ENCODE data around the gene FRMD3.
A peak's percentile ranks its signal among the peaks of the same experiment; 100 is the strongest.

The FRMD3 gene

DNA sequence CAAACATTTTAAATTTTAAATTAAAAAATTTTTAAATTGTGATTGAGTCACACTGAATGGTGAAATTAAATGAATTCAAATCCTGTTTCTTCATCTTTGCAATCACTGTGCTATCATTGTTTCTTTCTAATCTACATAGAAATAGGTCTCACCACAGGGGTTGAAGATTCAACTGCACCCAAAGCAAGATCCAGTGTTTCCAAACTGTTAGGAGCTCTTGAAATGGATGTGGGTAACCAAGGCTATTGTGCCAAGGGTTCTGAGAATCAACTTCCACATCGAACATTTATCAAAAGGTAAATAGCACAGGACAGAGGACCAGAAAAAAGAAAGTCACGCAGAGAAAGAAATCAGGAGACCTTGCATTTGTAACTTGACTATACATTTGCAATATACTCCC, 302.7 kb downstream of the FRMD3 start:
- no peak for DNase-seq (ENCODE audit: low read depth in 3 of 3)

DNA sequence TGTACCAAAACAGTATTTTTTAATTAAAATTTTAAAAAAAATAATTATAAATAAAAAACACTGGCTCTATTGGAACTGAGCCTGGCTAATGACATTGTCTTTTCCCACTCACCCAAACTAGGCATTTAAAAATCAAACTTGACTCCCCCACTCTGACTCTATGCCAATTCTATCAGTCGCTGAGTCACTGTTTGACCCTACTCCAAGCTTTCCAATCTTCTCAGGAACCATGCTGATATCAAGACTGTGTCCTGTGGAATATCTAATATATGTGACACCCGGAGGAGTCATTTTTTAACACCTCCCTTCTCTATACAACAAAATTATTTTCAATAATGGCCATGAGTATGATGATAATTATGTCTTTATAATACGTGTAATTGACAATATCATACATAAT, 303.7 kb downstream of the FRMD3 start:
- DNase-seq (ENCODE audit: low read depth in 3 of 3), result no peak

DNA sequence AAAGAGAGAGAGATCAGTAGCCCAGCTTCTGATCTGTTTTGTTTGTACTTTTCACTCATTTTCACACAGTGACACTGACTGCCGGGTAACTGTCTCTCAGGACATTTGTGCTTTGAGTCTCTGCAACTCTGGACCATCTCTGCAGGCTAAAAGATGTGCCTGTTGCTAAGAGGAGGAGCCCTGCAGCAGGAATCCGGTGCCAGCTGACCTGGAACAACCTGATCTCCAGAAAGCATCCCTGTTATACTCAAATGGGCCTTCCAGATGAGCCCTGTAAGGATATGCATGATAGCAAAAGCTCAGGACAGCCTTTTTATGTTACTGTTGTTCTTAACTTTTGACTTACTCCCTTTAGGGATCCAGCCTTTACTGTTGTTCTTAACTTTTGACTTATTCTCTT, 304.6 kb downstream of the FRMD3 start:
- no peak for DNase-seq (ENCODE audit: low read depth in 3 of 3)

DNA sequence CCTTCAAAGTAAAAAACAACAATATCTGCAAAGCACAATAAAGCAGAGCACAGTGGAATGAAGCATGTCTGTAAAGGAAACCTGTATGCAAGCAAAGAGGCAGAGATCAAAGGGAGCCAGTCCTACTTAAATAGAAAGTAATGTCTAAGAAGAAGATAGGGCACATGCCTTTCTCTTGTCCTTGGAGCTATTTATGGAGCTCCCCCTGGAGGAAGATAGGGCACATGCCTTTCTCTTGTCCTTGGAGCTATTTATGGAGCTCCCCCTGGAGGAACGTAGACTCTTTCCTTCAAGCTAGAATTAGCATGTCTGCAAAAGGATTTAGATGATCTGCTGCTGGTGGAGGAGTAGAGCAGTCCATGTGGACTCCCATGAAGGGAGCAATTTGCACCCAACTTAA, 307.2 kb downstream of the FRMD3 start:
- no peak for DNase-seq (ENCODE audit: low read depth in 3 of 3)

DNA sequence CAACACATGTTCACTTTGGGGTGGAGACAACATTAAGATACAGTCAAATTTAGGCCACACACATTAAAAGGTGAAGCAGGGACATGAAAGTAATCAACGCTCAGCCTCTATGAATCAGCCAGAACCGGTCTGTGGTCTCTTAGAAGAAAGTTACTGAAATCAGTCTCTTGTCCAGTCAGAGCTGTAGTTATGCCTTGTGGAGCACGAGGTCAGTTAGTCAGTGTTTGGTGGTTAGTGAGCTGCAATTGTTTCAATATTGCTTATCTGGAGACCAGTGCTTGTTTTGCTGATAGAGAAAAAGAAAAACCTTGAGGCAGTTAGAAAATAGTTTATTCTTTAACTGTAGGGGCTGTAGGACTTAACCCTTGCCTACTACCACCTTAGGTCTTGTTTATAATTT, 317.5 kb downstream of the FRMD3 start:
- DNase-seq (ENCODE audit: low read depth in 3 of 3), result no peak

DNA sequence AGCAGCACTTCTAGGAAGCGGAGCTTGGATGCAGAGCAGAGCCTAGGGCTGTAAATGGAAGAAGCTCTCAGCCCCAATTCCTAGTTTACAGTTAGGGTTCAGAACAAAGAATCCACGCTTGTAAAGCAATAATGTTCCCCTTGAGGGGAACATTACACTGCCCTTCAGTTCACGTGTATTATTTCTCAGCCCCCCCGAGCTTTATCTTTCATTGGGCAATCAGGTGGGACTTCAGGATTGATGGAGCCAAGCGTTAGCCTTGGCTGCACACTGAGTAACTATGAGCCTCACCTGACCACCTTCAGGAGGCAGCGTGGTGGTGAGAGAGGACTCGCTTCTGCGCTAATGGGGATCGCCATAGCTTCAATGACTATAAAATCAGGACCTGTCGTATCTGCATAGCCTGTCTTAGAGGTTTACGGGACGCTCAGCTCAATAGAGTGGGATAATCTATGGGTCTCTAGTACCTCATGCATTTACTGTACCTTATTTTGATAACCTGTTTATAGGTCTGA, 318.2 kb downstream of the FRMD3 start:
- no peak for DNase-seq (ENCODE audit: low read depth in 3 of 3)

DNA sequence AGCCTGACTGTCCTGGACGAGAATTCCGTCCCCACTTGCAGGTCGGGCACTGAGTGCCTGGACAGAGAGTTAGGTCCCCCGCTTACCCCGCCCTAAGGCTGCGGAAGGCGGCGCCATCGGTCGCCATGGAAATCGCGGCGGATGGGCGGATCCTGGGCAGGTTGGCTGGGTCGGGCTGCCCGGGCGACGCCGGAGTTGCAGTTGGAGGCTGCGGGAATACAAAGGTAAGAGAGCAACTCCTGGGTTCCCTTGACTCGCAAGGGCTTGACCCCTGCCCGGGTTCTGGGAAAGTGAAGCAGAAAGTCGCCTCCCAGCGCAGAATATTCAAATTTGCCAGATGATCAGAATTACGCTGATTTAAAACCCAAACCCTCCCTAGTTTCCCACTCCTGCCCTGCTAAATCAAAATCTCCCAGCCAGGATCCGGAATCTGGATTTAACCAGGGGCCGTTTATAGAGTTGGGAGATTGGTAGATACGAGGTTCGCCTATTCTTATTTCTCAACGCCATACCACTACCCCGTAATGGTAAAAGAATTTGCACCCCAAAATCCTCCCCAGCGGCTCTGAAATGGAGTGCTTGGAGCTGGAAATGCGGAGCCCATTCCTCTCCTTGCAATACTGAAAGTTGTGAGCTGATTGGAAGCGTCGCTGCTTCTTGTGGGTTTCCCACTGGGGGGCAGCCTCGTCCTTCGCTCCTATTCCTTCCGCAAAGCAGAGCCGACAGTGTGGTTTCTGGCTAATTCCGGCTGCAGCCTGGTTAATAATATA, 318.9 kb downstream of the FRMD3 start:
- DNase-seq (ENCODE audit: low read depth in 3 of 3), result peak in 1 of 3 experiments; percentile 9

DNA sequence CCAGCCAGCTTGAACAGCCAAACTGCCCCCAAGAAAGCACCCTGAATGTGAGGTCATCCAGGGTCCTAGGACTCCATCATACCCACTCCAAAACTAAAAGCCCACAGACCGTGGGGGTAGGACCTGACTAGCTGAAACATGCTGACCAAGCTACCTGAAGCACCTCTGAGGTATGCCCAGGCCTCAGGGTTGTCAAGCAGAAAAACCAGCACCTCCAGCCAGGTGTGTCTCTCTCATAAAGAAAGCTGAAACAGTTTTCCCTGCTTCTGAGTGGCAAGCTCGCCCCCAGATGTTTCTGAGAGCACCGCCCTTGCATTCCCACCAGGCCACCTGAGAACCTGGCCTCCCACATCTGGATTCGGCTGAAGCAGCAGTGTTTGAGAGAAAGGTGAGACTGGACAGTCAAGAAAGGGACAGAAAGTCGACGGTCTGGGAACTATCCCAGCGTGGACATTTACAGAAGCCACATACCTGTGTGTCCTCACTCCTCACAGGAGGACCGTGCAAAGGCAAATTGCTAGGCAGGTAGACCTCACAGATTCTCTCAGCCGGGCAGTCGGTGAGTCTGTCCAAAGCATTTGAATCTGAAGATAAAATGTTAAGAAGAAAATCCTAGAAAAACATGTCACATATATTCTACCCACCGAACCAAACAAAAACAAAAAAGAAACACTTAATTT, 319.6 kb downstream of the FRMD3 start:
- DNase-seq (ENCODE audit: low read depth in 3 of 3), result no peak

DNA sequence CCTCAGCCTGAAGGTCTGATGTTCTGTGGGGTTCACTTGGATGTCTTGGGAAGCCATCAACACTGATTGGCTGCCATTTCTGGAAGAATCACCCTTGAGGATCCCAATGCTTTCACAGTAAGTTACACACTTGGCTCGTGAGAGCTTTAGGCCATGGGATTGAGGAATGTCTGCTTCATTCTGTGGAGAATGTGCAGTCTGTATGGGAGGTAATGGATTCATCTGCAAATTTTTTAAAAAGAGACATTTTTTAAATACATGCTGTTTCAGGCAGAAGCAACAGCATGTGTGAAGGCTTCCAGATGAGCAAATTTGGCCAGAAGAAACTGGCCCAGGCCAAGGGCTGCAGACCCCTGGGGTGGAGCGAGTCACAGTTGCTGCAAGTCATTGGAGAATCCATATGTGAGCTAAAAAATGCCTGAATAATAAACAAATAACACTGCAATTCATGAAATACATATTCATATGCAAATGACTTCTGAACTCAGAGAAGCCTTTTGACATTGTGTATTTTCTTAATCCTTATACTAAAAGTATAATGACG, 328.9 kb downstream of the FRMD3 start:
- DNase-seq (ENCODE audit: low read depth in 3 of 3), result no peak

DNA sequence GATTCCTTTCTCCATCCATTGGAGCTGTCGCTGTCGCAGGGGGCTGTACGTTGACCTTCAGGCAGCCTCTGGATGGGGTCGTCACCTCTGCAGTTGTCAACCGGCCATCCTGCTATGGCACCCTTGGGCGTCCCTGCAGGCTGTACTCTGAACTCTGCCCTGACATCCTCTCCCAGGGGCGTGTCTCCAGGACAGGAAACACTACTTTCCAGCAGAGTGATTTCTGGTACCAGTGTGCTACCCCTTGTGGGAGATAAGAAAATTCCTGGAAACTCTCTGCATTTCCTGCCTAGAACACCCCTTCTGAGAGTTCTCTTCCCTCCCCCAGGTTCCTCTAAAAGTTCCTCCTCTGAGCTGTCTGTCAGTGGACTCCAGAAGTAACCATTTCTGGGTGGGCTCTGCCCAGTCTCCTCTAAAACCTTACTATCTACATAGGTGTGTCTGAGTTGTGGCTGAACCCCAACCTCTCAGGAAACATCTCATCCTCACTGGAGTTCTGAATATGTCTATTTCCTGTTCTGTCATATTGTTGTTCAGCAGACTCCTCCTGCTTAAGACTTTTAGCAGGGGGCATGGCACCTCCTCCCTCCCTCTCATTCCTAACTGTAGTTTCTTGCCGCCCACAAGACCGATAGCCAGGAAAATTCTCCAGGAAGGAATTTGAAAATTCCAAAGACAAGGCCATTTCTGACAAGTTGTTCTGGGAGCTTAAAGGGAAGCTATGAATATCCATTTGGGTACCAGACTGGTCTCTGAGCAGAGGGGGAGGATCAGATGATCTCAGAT, 329.9 kb downstream of the FRMD3 start:
- no peak for DNase-seq (ENCODE audit: low read depth in 3 of 3)

DNA sequence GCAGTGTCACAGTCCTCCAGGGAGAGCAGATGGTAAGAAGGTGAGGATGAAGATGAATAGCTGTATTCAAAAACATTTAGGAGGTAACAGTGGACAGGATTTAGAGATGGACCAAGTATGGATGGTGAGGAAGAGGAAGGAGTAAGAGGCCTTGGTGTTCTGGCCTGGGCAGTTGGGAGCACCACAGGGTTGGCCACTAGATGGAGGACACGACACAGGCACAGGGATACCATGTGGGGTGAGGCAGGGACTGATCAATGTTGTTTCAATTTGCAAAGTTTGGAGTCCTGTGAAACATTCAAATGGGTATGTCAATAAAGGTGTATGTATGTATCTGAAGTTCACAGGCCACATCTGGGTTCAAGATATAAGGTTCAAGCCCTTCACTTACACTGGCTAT, 334.2 kb downstream of the FRMD3 start:
- DNase-seq (ENCODE audit: low read depth in 3 of 3), result no peak

DNA sequence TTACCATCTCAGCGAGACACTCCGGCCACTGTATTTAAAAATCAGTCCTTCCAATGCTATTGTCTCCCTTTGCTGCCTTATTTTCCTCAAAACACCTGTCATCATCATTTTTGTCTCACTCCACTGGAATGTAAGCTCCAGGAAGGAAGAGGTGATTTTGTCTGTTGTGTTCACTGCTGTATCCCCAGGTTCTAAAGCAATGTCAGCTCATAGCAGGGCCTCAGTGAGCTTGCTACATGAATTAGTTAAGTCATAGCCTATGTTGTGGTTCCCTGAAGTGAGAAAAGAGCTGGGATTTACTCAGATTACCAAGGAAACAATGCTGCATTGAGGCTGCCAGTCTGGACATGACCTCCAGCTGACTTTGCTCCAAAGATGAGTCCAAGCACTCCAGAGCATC, 337.7 kb downstream of the FRMD3 start:
- DNase-seq (ENCODE audit: low read depth in 3 of 3), result no peak

DNA sequence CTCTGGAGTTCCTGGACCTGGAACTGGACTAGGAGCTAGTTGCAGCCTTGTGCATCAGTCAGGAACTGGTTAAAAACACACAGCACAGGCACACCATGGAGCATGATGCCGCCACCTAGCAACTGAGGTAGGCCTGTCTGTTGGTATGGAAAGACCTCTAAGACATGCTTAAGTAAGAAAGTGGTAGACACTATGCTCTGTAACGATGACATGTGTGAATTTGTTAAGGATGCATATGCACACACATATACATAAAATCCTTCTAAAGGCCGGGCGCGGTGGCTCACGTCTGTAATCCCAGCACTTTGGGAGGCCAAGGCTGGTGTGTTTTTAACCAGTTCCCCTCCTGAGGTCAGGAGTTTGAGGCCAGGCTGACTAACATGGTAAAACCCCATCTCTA, 338.4 kb downstream of the FRMD3 start:
- no peak for DNase-seq (ENCODE audit: low read depth in 3 of 3)

DNA sequence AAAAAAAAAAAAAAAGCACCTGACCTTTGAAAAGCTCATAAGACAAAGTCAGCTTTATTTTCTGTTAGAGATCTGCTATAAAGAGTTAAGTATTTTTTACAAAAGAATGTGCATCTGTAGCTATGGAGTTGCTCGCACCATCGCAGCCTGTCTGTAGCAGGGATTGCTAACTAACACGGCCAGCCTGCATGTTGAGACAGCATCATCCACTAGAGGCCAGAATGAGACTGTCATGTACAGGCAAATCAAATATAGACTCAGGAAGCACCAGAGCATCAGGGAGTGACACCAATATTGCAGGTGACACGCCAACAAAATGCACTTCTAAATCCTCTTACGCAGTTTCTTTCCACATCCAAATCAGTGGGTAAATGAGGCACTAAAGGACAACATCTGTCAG, 339.0 kb downstream of the FRMD3 start:
- DNase-seq (ENCODE audit: low read depth in 3 of 3), result no peak

DNA sequence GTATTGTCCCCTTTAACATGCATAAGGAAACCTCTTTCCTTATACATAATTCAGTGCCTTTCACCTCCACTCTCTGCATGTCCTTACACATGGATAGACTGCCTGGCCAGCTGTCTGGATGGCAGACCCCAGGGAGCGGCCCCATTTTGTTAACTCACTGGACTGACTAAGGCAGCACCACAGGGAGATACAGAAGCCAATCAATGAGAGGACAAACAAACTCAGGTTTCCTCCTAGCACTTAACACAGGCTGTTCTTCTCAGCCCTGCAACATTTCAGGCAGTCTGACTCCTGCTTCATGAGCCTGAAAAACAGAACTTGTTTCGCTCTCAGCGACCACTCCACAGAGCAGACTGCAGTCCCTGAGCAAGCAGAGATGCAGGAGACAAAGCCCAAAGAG, 339.8 kb downstream of the FRMD3 start:
- no peak for DNase-seq (ENCODE audit: low read depth in 3 of 3)

DNA sequence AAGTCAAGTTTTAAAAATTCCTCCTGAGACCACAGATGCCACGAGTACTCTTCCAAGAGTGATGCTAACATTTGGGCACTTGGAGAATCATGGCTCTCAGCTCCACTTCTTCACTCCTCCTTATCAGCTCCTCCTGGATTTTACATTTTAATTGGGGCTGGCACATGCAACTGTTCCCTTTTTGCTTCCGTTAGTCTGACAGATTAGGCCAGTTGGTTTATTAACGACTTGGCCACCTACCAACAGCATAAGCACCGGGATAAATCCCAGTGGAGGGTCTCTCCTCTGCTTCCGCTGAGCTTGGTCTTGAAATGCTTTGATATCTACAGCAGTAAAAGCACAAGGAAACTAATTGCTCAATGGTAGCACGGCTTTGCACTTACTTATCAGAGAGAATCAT, 340.6 kb downstream of the FRMD3 start:
- DNase-seq (ENCODE audit: low read depth in 3 of 3), result no peak

DNA sequence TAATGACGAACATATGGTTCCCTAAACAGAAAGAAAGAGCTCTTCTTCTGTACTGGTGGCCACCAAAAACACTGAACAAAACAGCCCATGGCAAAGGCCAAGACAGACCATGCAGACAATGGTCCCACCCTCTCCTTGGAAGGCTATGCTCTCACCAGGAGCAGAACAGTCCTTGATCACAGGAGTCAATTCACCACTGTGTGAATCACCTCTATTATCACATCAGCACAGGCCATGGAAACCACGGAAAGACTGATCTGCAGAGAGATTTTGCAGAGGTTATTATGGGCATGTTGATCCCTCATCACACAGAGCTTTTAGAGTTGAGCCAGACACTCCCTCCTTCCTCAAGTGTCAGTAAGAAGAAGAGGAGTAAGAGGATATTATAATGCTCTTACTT, 341.3 kb downstream of the FRMD3 start:
- DNase-seq (ENCODE audit: low read depth in 3 of 3), result no peak
